ENCODE data around the gene TTC7B.

TTC7B gene

DNA sequence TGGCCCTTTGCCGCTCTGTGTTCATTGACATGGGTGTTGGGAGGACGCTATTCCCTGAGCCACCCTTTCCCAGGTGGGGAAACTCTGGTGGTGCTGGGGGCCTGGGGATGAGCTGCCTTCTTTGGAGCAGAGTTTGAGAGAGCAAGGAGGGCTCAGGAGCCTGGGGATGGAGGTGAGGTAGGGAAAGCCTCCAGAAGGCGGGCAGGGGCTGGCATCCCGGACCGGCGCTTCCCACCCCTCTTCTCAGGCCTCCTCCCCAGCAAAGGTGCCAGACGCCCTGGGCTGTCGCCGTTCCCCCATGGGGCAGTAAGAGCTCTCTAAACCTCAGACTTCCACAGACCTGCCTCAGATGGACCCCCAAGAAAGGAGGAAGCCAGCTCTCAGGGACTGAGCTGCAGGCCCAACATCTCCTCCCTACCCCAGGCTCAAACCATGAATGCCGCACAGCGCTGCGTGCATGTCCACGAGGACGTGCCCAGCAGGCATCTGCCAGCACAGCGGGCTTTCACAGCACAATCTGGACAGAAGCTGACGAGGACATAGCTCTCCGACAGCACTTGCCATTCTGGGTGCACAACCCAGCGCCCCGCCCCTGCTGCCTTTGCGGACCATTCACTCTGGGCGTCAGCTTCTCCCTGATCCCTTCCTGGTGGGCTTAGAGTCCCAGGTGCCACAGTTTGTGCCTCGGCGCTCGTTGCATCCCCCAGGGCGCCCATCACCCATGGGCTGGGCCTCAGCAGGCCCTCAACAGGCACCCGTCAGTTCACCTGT is 14.9 kb upstream of the TTC7B start:
- Histone ChIP-seq H3K79me1 (ENCODE audit: low read depth, low read length) (no peaks in the 10 kb centered on the region), H3K27me3 (ENCODE audit: control insufficient read depth in 3 of 3, insufficient read depth in 3 of 3, low read depth in 1 of 3, low read length in 3 of 3) (peaks cover 0 to 17% (median 9%) of the 10 kb centered on the region in 3 experiments), H3K36me3 (replicated peaks in 1 of 2; ENCODE audit: control insufficient read depth in 2 of 2, insufficient read depth in 2 of 2, low read length in 2 of 2) (no peaks in the 10 kb centered on the region), H4K8ac (ENCODE audit: low read depth, low read length) (no peak overlapping the region), H3K27ac (replicated peaks; ENCODE audit: low read length) (no peak overlapping the region), H2AFZ (ENCODE audit: low read length) (no peak overlapping the region), H2BK12ac (ENCODE audit: low read length) (peak overlapping the region; percentile 52), H4K91ac (ENCODE audit: low read depth, low read length, poor library complexity) (no peak overlapping the region), H3K4me2 (ENCODE audit: insufficient read depth, low read length, poor library complexity, severe bottlenecking) (no peak overlapping the region), H3K4me1 (ENCODE audit: control insufficient read depth in 2 of 2, insufficient read depth in 1 of 2, low read depth in 1 of 2, low read length in 2 of 2) (peaks cover 6 to 7% of the 10 kb centered on the region in 2 donors), H2BK120ac (ENCODE audit: low read depth, low read length) (no peak overlapping the region), H3K4me3 (ENCODE audit: low read length in 2 of 2) (no peak overlapping the region), H2BK15ac (ENCODE audit: low read length) (peak overlapping the region; percentile 91), H2BK5ac (ENCODE audit: low read length) (peak overlapping the region; percentile 79), H2AK5ac (ENCODE audit: low read depth, low read length) (peak overlapping the region; percentile 75), H3K9me3 (replicated peaks in 1 of 2; ENCODE audit: control insufficient read depth in 2 of 2, insufficient read depth in 1 of 2, low read depth in 1 of 2, low read length in 2 of 2) (peaks cover 4 to 7% of the 10 kb centered on the region in 2 donors), H3K14ac (ENCODE audit: low read length) (peak overlapping the region; percentile 71), H3K18ac (ENCODE audit: low read length) (peak overlapping the region; percentile 74), H3K23ac (ENCODE audit: low read depth, low read length, poor library complexity) (peak overlapping the region; percentile 38), H3K9ac (ENCODE audit: low read depth, low read length, poor library complexity) (peak overlapping the region; percentile 12), H3K4ac (ENCODE audit: low read length) (no peak overlapping the region)
- no CpG with 5 or more reads among the region's 26 CpGs for WGBS, 2 donors (ENCODE audit: extremely low coverage in 2 of 2, insufficient read length in 2 of 2, insufficient replicate concordance in 1 of 2)
- DNase-seq (ENCODE audit: low spot score) = no peak

DNA sequence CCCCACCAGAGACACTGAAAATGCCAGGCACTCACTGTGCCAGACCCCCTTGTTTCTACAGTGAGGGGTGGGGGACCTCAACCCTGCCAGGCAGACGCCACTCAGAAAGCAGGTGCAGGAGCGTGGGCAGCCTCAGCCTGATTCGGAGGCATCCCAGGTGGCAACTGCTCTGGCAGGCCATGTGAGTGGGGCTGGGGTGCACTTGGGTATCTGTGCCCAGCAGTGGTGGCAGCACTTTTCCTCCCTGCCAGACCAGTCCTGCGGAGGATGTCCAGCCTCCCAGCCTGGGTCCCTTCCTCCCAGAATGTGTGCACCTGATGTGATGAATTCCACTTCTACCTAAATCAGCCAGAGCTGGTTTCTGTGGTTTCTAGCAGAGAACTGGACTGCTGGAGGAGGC is 13.4 kb upstream of the TTC7B start:
- Histone ChIP-seq H4K91ac (ENCODE audit: low read depth, low read length, poor library complexity) (no peak overlapping the region), H4K8ac (ENCODE audit: low read depth, low read length) (no peak overlapping the region), H3K4ac (ENCODE audit: low read length) (no peak overlapping the region), H3K36me3 (replicated peaks in 1 of 2; ENCODE audit: control insufficient read depth in 2 of 2, insufficient read depth in 2 of 2, low read length in 2 of 2) (no peaks in the 10 kb centered on the region), H3K9ac (ENCODE audit: low read depth, low read length, poor library complexity) (no peak overlapping the region), H3K4me2 (ENCODE audit: insufficient read depth, low read length, poor library complexity, severe bottlenecking) (no peak overlapping the region), H3K27me3 (ENCODE audit: control insufficient read depth in 3 of 3, insufficient read depth in 3 of 3, low read depth in 1 of 3, low read length in 3 of 3) (peaks cover 0 to 17% (median 9%) of the 10 kb centered on the region in 3 experiments), H2AFZ (ENCODE audit: low read length) (no peak overlapping the region), H3K79me1 (ENCODE audit: low read depth, low read length) (no peaks in the 10 kb centered on the region), H3K14ac (ENCODE audit: low read length) (no peak overlapping the region), H3K18ac (ENCODE audit: low read length) (no peak overlapping the region), H2BK15ac (ENCODE audit: low read length) (no peak overlapping the region), H2BK12ac (ENCODE audit: low read length) (no peak overlapping the region), H2AK5ac (ENCODE audit: low read depth, low read length) (no peak overlapping the region), H3K4me3 (ENCODE audit: low read length in 2 of 2) (no peak overlapping the region), H2BK120ac (ENCODE audit: low read depth, low read length) (no peak overlapping the region), H3K9me3 (replicated peaks in 1 of 2; ENCODE audit: control insufficient read depth in 2 of 2, insufficient read depth in 1 of 2, low read depth in 1 of 2, low read length in 2 of 2) (peaks cover 4 to 7% of the 10 kb centered on the region in 2 donors), H3K23ac (ENCODE audit: low read depth, low read length, poor library complexity) (no peak overlapping the region), H3K4me1 (ENCODE audit: control insufficient read depth in 2 of 2, insufficient read depth in 1 of 2, low read depth in 1 of 2, low read length in 2 of 2) (peaks cover 6 to 7% of the 10 kb centered on the region in 2 donors), H2BK5ac (ENCODE audit: low read length) (no peak overlapping the region), H3K27ac (replicated peaks; ENCODE audit: low read length) (no peak overlapping the region)
- DNase-seq (ENCODE audit: low spot score) = no peak
- no CpG with 5 or more reads among the region's 4 CpGs for WGBS, 2 donors (ENCODE audit: extremely low coverage in 2 of 2, insufficient read length in 2 of 2, insufficient replicate concordance in 1 of 2)

DNA sequence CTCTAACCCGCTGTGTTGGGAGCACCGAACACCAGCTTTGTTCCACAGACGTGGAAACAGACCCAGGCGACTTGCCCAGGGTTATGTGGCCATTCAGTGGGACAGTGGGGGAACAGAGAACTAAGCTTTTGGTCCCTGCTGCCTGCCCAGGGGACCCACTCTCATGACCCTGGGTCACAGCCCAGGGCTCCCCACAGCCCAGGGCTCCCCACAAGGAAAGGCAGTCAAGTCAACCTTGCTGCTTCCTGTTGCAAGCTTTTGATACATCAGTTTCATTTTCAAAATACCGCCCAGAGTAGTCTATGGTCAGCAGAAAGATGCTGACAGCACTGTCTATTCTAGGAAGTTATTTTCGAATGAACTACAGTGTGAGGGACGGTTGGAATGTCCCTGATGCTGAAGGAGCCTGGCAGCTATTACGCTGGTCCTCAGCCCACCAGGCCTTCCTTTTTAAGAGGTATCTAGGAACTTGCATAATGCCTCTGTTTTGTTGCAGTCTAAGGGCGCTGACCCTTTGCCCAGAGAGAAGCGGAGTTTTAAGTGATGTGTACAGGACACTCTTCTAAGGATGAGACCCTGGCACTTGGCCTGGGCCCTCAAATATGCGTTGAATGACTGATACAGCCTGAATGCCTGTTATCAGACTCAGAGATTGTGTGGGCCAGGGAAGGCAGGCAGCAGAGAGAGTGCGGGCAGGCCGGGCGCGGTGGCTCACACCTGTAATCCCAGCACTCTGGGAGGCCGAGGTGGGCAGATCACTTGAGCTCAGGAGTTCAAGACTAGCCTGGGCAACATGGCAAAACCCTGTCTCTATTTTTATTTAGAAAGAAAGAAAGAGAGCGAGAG is 12.6 kb upstream of the TTC7B start:
- no peak overlapping the region for H3K23ac ChIP-seq (ENCODE audit: low read depth, low read length, poor library complexity)
- H3K27ac ChIP-seq (replicated peaks; ENCODE audit: low read length) = no peak overlapping the region
- H2BK15ac ChIP-seq (ENCODE audit: low read length) = peak overlapping the region; percentile 95
- no peak overlapping the region for H4K8ac ChIP-seq (ENCODE audit: low read depth, low read length)
- no peak overlapping the region for H2BK5ac ChIP-seq (ENCODE audit: low read length)
- no peak overlapping the region for H2BK12ac ChIP-seq (ENCODE audit: low read length)
- H3K9me3 ChIP-seq (replicated peaks in 1 of 2; ENCODE audit: control insufficient read depth in 2 of 2, insufficient read depth in 1 of 2, low read depth in 1 of 2, low read length in 2 of 2) = peaks cover 8% of the 10 kb centered on the region in 2 donors
- no peak overlapping the region for H3K4me2 ChIP-seq (ENCODE audit: insufficient read depth, low read length, poor library complexity, severe bottlenecking)
- no peak overlapping the region for H3K14ac ChIP-seq (ENCODE audit: low read length)
- peak overlapping the region; percentile 96 for H2AFZ ChIP-seq (ENCODE audit: low read length)
- H3K79me1 ChIP-seq (ENCODE audit: low read depth, low read length) = no peaks in the 10 kb centered on the region
- no peak overlapping the region for H4K91ac ChIP-seq (ENCODE audit: low read depth, low read length, poor library complexity)
- H3K36me3 ChIP-seq (replicated peaks in 1 of 2; ENCODE audit: control insufficient read depth in 2 of 2, insufficient read depth in 2 of 2, low read length in 2 of 2) = no peaks in the 10 kb centered on the region
- no peak overlapping the region for H2BK120ac ChIP-seq (ENCODE audit: low read depth, low read length)
- no CpG with 5 or more reads among the region's 17 CpGs for WGBS, 2 donors (ENCODE audit: extremely low coverage in 2 of 2, insufficient read length in 2 of 2, insufficient replicate concordance in 1 of 2)
- H3K27me3 ChIP-seq (ENCODE audit: control insufficient read depth in 3 of 3, insufficient read depth in 3 of 3, low read depth in 1 of 3, low read length in 3 of 3) = peaks cover 0 to 17% (median 9%) of the 10 kb centered on the region in 3 experiments
- no peak overlapping the region for H3K9ac ChIP-seq (ENCODE audit: low read depth, low read length, poor library complexity)
- H2AK5ac ChIP-seq (ENCODE audit: low read depth, low read length) = no peak overlapping the region
- H3K18ac ChIP-seq (ENCODE audit: low read length) = peak overlapping the region; percentile 82
- no peak overlapping the region for H3K4ac ChIP-seq (ENCODE audit: low read length)
- no peak for DNase-seq (ENCODE audit: low spot score)
- H3K4me1 ChIP-seq (ENCODE audit: control insufficient read depth in 2 of 2, insufficient read depth in 1 of 2, low read depth in 1 of 2, low read length in 2 of 2) = peaks cover 6 to 7% of the 10 kb centered on the region in 2 donors
- peak overlapping the region in 1 of 2 donors; percentile 39 for H3K4me3 ChIP-seq (ENCODE audit: low read length in 2 of 2)
